GM23338 (cell line): Measurements from ENCODE around the gene RND3.

Experiments
- CTCF ChIP-seq, 2 experiments: fragments of 200-600 bp in 1 of 2; sonication (generic) in 1 of 2; conservative IDR thresholded peaks; 2 replicates each; pipeline versions ENCODE4 v1.5.1 to v1.6.1; 2016 to 2017; ENCODE audit warnings: antibody characterized with exemption in 2 of 2, low read depth in 2 of 2, mild to moderate bottlenecking in 2 of 2, moderate library complexity in 1 of 2
- EZH2 ChIP-seq: fragments of 200-600 bp; sonication (generic); IDR thresholded peaks from one replicate; pipeline ENCODE4 v1.8.0; 2017; ENCODE audit warnings: antibody characterized with exemption, mild to moderate bottlenecking, low read depth; ENCODE audit not compliant: unreplicated experiment
- REST ChIP-seq: IDR thresholded peaks from one replicate; pipeline ENCODE4 v1.6.1; 2018; ENCODE audit warnings: antibody characterized with exemption; ENCODE audit not compliant: unreplicated experiment
- ZNF331 ChIP-seq: fragments of 250-450 bp; sonication (Bioruptor Pico); IDR thresholded peaks from 2 replicates; pipeline ENCODE4 v1.5.0; 2020; ENCODE audit warnings: low read depth, mild to moderate bottlenecking, moderate library complexity

- TF ChIP-seq CTCF (conservative IDR thresholded peaks at IDR 0.05; ENCODE audit: low read depth in 2 of 2), result no peak
- no peak for TF ChIP-seq ZNF331 (CRISPR knock-in tag)
- no peak for TF ChIP-seq REST
- TF ChIP-seq EZH2, result no peak
Measured at GRCh38 chr2:150480241-150480640, 7.2 kb downstream of the RND3 start.
